Thoracic aorta (tissue), 2 donors: Measurements from ENCODE around the gene STKLD1. TPM values are rescaled to one million over a fixed set of nuclear protein-coding genes. Genes with fewer than 3 reads are reported as not detected.
"Not testable (repeated sequence)": the region's sequence is repeated elsewhere in the genome, so short reads cannot be mapped to it uniquely, and the experiment has no call there.

Source experiments
- ATAC-seq: fragments of 150-250 bp; one replicate; pipeline ENCODE4 v1.8.0; 2017; ENCODE audit warnings: low read depth; ENCODE audit not compliant: insufficient number of reproducible peaks, low FRiP score
- DNase-seq: peaks from one replicate; pipeline ENCODE4 v3.0.0-alpha.2; 2020; ENCODE audit warnings: low spot score
- H3K27ac ChIP-seq, 2 donors: fragments of 200-600 bp; sonication (generic); 1 replicate in 1 of 2; 2 replicates in 1 of 2; pipeline ENCODE4 v1.5.1; 2016; ENCODE audit warnings: mild to moderate bottlenecking in 2 of 2, moderate library complexity in 2 of 2
- H3K27me3 ChIP-seq: fragments of 200-600 bp; sonication (generic); replicated peaks from 2 replicates; pipeline ENCODE4 v1.6.0; 2016; ENCODE audit warnings: mild to moderate bottlenecking; ENCODE audit not compliant: insufficient read depth
- H3K36me3 ChIP-seq: fragments of 200-600 bp; sonication (generic); one replicate; pipeline ENCODE4 v1.5.1; 2016
- H3K4me1 ChIP-seq, 2 donors: fragments of 200-600 bp; sonication (generic); 1 replicate in 1 of 2; 2 replicates in 1 of 2; pipeline versions ENCODE4 v1.5.1 to v1.6.0; 2016; ENCODE audit warnings: low read depth in 2 of 2, mild to moderate bottlenecking in 1 of 2; ENCODE audit not compliant: control insufficient read depth in 1 of 2
- H3K4me3 ChIP-seq: fragments of 200-600 bp; sonication (generic); 2 replicates; pipeline ENCODE4 v1.5.1; 2016; ENCODE audit warnings: mild to moderate bottlenecking
- H3K9me3 ChIP-seq: fragments of 200-600 bp; sonication (generic); 2 replicates; pipeline ENCODE4 v1.5.1; 2016
- total RNA-seq, 2 donors: library from RNA; depleted of rRNA; stranded (reverse); fragments of >200 nt; gene quantifications; one replicate each; pipeline versions ENCODE4 v1.1.0 to v1.2.3, GENCODE V29; 2016
- TF ChIP-seq, protein P1 (sequence below): fragments of 200-600 bp; sonication (generic); IDR thresholded peaks from one replicate; pipeline ENCODE4 v1.5.1; 2019; ENCODE audit warnings: antibody characterized with exemption

STKLD1 gene
- total RNA-seq, 2 donors from 2014 or later: 0.42 TPM; not detected in 1

DNA sequence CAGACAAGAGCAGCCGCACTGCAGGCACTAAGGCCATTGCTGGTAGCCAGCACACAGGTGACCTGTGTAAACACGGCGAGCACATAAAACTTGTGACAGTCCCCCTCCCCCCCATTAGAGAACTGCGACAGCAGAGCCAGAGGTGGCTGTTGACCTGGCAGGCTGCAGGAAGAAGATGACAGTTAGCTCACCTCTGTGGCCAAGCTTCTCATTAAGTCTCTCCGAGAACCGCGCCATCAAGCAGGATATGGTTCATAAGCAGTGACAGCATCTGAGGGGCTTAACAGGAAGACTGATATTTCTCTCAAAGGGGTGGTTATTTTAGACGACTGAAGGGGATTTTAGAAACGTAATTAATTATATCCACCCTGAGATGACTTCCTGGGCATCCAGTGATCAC, 5.5 kb upstream of the STKLD1 start:
- no peaks in the 10 kb centered on the region for H3K9me3 ChIP-seq
- H3K27ac ChIP-seq: no peak overlapping the region
- no peak for ATAC-seq
- no peak overlapping the region for H3K4me3 ChIP-seq
- DNase-seq: no peak
- TF ChIP-seq, protein P1, sequence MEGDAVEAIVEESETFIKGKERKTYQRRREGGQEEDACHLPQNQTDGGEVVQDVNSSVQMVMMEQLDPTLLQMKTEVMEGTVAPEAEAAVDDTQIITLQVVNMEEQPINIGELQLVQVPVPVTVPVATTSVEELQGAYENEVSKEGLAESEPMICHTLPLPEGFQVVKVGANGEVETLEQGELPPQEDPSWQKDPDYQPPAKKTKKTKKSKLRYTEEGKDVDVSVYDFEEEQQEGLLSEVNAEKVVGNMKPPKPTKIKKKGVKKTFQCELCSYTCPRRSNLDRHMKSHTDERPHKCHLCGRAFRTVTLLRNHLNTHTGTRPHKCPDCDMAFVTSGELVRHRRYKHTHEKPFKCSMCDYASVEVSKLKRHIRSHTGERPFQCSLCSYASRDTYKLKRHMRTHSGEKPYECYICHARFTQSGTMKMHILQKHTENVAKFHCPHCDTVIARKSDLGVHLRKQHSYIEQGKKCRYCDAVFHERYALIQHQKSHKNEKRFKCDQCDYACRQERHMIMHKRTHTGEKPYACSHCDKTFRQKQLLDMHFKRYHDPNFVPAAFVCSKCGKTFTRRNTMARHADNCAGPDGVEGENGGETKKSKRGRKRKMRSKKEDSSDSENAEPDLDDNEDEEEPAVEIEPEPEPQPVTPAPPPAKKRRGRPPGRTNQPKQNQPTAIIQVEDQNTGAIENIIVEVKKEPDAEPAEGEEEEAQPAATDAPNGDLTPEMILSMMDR: no peak
- H3K27me3 ChIP-seq: no peaks in the 10 kb centered on the region
- peaks cover 18% of the 10 kb centered on the region for H3K36me3 ChIP-seq
- H3K4me1 ChIP-seq: peaks cover 27 to 73% of the 10 kb centered on the region in 2 donors

DNA sequence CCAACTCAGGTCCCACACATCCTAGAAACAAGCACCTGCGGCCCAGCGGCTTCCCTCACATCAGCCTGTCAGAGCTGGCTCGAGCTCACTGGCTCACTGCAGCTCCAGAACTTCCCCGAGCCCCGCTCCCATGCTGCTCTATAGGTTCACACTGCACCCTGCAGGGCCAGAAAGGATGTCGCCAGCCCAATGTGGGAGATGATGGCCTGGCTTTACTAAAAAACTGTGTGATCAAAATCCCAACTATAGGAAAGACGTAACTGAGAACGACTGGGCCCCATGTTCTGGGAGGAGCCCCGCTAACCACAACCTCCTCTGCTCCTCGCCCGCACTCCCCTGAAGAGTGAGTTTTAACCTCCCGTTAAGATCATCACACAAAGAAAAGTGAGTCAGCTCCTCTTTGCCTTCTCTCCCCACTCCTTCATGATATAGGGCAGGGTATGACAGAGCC, 4.9 kb upstream of the STKLD1 start:
- Histone ChIP-seq H3K9me3 (no peaks in the 10 kb centered on the region), H3K27ac (no peak overlapping the region), H3K27me3 (no peaks in the 10 kb centered on the region), H3K4me3 (peak overlapping the region; percentile 15), H3K4me1 (peaks cover 27 to 73% of the 10 kb centered on the region in 2 donors), H3K36me3 (peaks cover 12% of the 10 kb centered on the region)
- ATAC-seq (no peak), DNase-seq (no peak)
- TF ChIP-seq, protein P1: no peak

DNA sequence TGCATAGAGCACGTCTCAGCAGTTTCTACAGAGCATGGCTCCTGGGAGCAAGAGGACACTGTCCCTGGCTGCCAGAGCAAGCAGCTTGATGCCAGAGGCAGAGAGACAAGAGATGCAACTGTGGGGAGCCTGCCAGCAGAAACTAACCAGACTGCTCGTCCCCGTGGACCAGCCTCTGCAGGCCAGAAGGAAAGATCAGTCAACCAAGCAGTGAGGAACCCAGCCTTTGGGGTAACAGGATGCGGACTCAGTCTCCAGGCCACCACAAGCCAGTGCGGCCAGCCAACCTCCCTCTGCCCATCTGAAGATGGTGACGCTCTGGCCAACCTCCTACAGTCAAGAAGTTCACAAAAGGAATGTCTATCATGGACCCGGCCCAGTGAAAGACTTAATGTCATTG, 4.0 kb upstream of the STKLD1 start:
- TF ChIP-seq, protein P1: no peak
- Histone ChIP-seq H3K27ac (no peak overlapping the region), H3K4me1 (peaks cover 33 to 76% of the 10 kb centered on the region in 2 donors), H3K9me3 (no peaks in the 10 kb centered on the region), H3K36me3 (peaks cover 5% of the 10 kb centered on the region), H3K4me3 (peak overlapping the region; percentile 22), H3K27me3 (no peaks in the 10 kb centered on the region)
- ATAC-seq (no peak), DNase-seq (no peak)

DNA sequence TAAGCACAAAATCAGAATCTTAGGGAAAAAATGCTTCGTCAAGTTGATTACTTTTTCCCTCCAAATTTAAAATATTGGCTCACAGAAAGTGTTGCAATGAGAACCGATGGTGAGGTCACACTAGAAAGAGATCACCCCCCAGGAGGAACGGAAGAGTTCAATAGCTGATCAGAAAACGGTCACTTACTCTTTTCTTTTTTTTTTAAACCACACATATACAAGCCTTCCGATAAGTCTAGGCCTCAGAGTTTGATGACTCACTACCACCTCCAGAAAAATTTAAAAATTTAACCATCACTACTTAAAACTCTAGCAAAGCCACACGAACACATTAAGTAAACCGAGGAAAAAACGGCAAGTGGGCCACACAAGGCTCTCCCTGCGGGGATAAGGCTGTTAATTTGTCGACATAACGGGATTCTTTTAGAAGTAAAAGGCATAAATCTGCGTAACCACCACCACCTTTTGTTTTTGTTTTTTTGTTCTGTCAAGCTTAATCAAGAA, 1.5 kb upstream of the STKLD1 start:
- H3K27ac ChIP-seq: peak overlapping the region; percentile 90 to 95
- H3K4me1 ChIP-seq: peaks cover 33 to 56% of the 10 kb centered on the region in 2 donors
- TF ChIP-seq, protein P1: no peak
- no peaks in the 10 kb centered on the region for H3K9me3 ChIP-seq
- H3K4me3 ChIP-seq: peak overlapping the region; percentile 92
- no peak for DNase-seq
- ATAC-seq: no peak
- H3K36me3 ChIP-seq: peaks cover 4% of the 10 kb centered on the region
- no peaks in the 10 kb centered on the region for H3K27me3 ChIP-seq

DNA sequence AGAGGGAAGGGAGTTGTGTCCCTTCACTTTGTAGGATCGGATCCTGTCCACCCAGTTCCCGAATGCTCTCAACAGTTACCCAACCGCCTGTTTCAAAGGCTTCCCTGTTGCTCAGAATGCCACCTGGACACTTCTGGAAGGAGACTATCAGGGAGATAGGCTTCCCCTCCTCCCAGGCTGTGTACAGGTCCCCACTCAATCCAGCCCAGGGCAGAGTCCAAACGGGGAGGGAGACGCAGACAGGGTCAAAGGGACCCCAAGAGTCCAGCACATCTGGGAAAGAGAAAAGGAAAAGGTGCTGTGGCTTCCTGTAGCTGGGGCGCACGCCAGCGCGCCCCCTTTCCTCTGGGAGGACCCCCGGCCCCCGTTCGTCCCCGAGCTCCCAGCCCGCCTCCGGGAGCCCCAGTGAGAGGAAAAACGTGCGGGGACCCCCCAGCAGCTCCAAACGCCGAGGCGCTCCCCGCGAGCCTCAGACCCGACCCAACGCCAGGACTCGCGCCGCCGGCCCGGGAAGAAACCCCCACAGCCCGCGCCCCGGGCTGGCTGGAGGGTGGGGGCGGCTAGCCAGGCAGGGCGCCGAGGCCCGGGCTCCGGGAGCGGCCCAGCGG, 946 bp upstream of the STKLD1 start:
- peaks cover 4% of the 10 kb centered on the region for H3K36me3 ChIP-seq
- TF ChIP-seq, protein P1: no peak
- no peaks in the 10 kb centered on the region for H3K27me3 ChIP-seq
- ATAC-seq: no peak
- H3K4me3 ChIP-seq: peak overlapping the region; percentile 92
- H3K4me1 ChIP-seq: peaks cover 33 to 50% of the 10 kb centered on the region in 2 donors
- no peak for DNase-seq
- no peaks in the 10 kb centered on the region for H3K9me3 ChIP-seq
- H3K27ac ChIP-seq: peak overlapping the region; percentile 90 to 95

DNA sequence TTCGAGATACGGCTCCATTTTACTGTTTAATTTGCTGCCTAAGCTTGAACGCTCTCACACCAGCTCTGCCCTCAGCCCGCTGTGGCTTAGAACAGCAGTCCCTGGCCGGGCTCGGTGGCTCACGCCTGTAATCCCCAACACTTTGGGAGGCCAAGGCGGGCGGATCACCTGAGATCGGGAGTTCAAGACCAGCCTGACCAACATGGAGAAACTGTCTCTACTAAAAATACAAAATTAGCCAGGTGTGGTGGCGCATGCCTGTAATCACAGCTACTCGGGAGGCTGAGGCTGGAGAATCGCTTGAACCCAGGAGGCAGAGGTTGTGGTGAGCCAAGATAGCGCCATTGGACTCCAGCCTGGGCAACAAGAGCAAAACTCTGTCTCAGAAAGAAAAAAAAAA, 1.1 kb downstream of the STKLD1 start:
- H3K36me3 ChIP-seq, DNase-seq, H3K27me3 ChIP-seq, H3K9me3 ChIP-seq, H3K27ac ChIP-seq, H3K4me3 ChIP-seq, ATAC-seq: not testable (repeated sequence)
- H3K4me1 ChIP-seq: peaks cover 23 to 29% of the 10 kb centered on the region in 2 donors
